ENCODE results near the gene IMPDH2.

Gene IMPDH2

GRCh38 chr3:48997714-48998637 lies 31.2 kb downstream of the IMPDH2 start:
- Histone ChIP-seq H3K79me2 (ENCODE audit: low read length) (peaks cover 10% of the 10 kb centered on the region; the same call in 1 of the 2 replicates), H3K36me3 (replicated peaks; ENCODE audit: insufficient read depth, low read length) (no peaks in the 10 kb centered on the region), H3K4me2 (ENCODE audit: low read depth, low read length) (no peak overlapping the region), H3K9me3 (replicated peaks; ENCODE audit: insufficient read depth, low read length) (no peaks in the 10 kb centered on the region), H3K9ac (ENCODE audit: low read length) (no peak overlapping the region), H2AFZ (ENCODE audit: low read length) (no peak overlapping the region), H4K20me1 (ENCODE audit: insufficient read depth, low read length) (no peaks in the 10 kb centered on the region), H3K4me1 (ENCODE audit: low read length) (no peaks in the 10 kb centered on the region), H3K9me2 (replicated peaks; ENCODE audit: insufficient read depth, low read length) (no peaks in the 10 kb centered on the region), H3K27ac (ENCODE audit: low read length) (no peak overlapping the region), H3F3A (ENCODE audit: insufficient read depth, low read length) (no peaks in the 10 kb centered on the region), H3K27me3 (replicated peaks; ENCODE audit: insufficient read depth, low read length) (no peaks in the 10 kb centered on the region), H3K4me3 (ENCODE audit: low read length) (no peak overlapping the region)
- TF ChIP-seq CTCF (IDR thresholded peaks at IDR 0.05; ENCODE audit: low read length) (no peak), EZH2phosphoT487 (IDR thresholded peaks at IDR 0.05; ENCODE audit: low read length) (no peak), EZH2 (optimal IDR thresholded peaks at IDR 0.05; ENCODE audit: low read depth, low read length) (no peak)
- no peak for DNase-seq

DNA sequence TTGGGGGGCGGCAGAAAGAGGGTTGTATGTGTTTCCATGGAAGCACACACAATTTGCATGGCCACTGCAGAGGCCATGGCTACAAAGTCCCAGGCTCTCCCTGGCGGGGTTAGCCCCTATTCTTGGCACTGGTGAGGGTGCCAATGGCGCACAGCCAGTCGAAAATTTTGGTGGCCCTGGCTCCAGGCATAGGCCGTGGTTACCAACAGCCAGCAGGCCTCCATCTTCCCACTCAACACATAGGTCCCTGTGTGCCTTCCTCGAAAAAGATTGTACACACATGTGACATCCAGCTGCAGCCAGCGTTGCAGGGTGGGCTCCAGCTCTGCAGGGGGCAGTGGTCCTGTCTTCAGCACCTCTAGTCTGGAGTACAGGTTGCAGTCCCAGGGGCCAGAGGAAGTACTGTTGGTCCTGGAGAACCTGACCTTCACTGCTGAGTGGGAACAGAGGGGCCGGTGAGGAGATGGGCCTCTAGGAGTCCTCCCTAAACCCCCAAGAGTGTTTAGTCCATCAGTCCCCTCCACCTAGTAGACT lies 32.0 kb downstream of the IMPDH2 start:
- Histone ChIP-seq H2AFZ (ENCODE audit: low read length) (no peak overlapping the region), H3K9me3 (replicated peaks; ENCODE audit: insufficient read depth, low read length) (no peaks in the 10 kb centered on the region), H3K27ac (ENCODE audit: low read length) (no peak overlapping the region), H3K4me3 (ENCODE audit: low read length) (no peak overlapping the region), H4K20me1 (ENCODE audit: insufficient read depth, low read length) (no peaks in the 10 kb centered on the region), H3K9ac (ENCODE audit: low read length) (no peak overlapping the region), H3K36me3 (replicated peaks; ENCODE audit: insufficient read depth, low read length) (no peaks in the 10 kb centered on the region), H3K27me3 (replicated peaks; ENCODE audit: insufficient read depth, low read length) (no peaks in the 10 kb centered on the region), H3K4me2 (ENCODE audit: low read depth, low read length) (no peak overlapping the region), H3F3A (ENCODE audit: insufficient read depth, low read length) (no peaks in the 10 kb centered on the region), H3K9me2 (replicated peaks; ENCODE audit: insufficient read depth, low read length) (no peaks in the 10 kb centered on the region), H3K4me1 (ENCODE audit: low read length) (no peaks in the 10 kb centered on the region), H3K79me2 (ENCODE audit: low read length) (peaks cover 16% of the 10 kb centered on the region)
- no peak for DNase-seq
- TF ChIP-seq EZH2 (optimal IDR thresholded peaks at IDR 0.05; ENCODE audit: low read depth, low read length), result no peak
- TF ChIP-seq EZH2phosphoT487 (IDR thresholded peaks at IDR 0.05; ENCODE audit: low read length), result no peak
- no peak for TF ChIP-seq CTCF (IDR thresholded peaks at IDR 0.05; ENCODE audit: low read length)

- TF ChIP-seq EZH2 (optimal IDR thresholded peaks at IDR 0.05; ENCODE audit: low read depth, low read length), result no peak
- no peak for TF ChIP-seq CTCF (IDR thresholded peaks at IDR 0.05; ENCODE audit: low read length)
- no peak for TF ChIP-seq EZH2phosphoT487 (IDR thresholded peaks at IDR 0.05; ENCODE audit: low read length)
- no peak overlapping the region for H3K4me2 ChIP-seq (ENCODE audit: low read depth, low read length)
- no peaks in the 10 kb centered on the region for H3K36me3 ChIP-seq (replicated peaks; ENCODE audit: insufficient read depth, low read length)
- no peaks in the 10 kb centered on the region for H3K9me3 ChIP-seq (replicated peaks; ENCODE audit: insufficient read depth, low read length)
- no peak for DNase-seq
- H3K27ac ChIP-seq (ENCODE audit: low read length), result no peak overlapping the region
- H4K20me1 ChIP-seq (ENCODE audit: insufficient read depth, low read length), result no peaks in the 10 kb centered on the region
- no peaks in the 10 kb centered on the region for H3K9me2 ChIP-seq (replicated peaks; ENCODE audit: insufficient read depth, low read length)
- peaks cover 3% of the 10 kb centered on the region for H3K4me1 ChIP-seq (ENCODE audit: low read length)
- H3K79me2 ChIP-seq (ENCODE audit: low read length), result peaks cover 21% of the 10 kb centered on the region
- H3K9ac ChIP-seq (ENCODE audit: low read length), result no peak overlapping the region
- no peak overlapping the region for H3K4me3 ChIP-seq (ENCODE audit: low read length)
- no peak overlapping the region for H2AFZ ChIP-seq (ENCODE audit: low read length)
- H3F3A ChIP-seq (ENCODE audit: insufficient read depth, low read length), result no peaks in the 10 kb centered on the region
- no peaks in the 10 kb centered on the region for H3K27me3 ChIP-seq (replicated peaks; ENCODE audit: insufficient read depth, low read length)
These were observed 32.6 kb downstream of the IMPDH2 start for GRCh38 chr3:48996640-48997039.

Data from MM.1S (cell line).